Measurements from ENCODE around the gene DIP2B. TPM values are rescaled to one million over a fixed set of nuclear protein-coding genes. Genes with fewer than 3 reads are reported as not detected.

Gene DIP2B
- polyA plus RNA-seq, 1 donor from 2014 or later: 44.0 TPM

GRCh38 chr12:50517421-50518048, 12.8 kb downstream of the DIP2B start:
- no peaks in the 10 kb centered on the region for H3K9me2 ChIP-seq (ENCODE audit: insufficient read depth, low read length)
- H3K27ac ChIP-seq (ENCODE audit: low read length): no peak overlapping the region
- TF ChIP-seq MXI1 (conservative IDR thresholded peaks at IDR 0.05; ENCODE audit: poor library complexity, severe bottlenecking) (no peak), TAF1 (IDR thresholded peaks at IDR 0.05; ENCODE audit: low read depth) (no peak), SMC3 (conservative IDR thresholded peaks at IDR 0.05; ENCODE audit: poor library complexity) (no peak), EZH2 (IDR thresholded peaks at IDR 0.05; ENCODE audit: borderline replicate concordance, insufficient read depth, low read length, poor library complexity, severe bottlenecking) (no peak), REST (IDR thresholded peaks at IDR 0.05; ENCODE audit: borderline replicate concordance) (no peak), POLR2AphosphoS5 (IDR thresholded peaks at IDR 0.05) (no peak), EP300 (conservative IDR thresholded peaks at IDR 0.05; ENCODE audit: poor library complexity, severe bottlenecking) (no peak), RAD21 (conservative IDR thresholded peaks at IDR 0.05) (no peak)
- no peak overlapping the region for H3K4me2 ChIP-seq (ENCODE audit: low read length)
- H3K9ac ChIP-seq (ENCODE audit: low read length): no peak overlapping the region
- H3K27me3 ChIP-seq (ENCODE audit: insufficient read depth, low read depth, low read length): no peaks in the 10 kb centered on the region
- no peaks in the 10 kb centered on the region for H3K9me3 ChIP-seq (ENCODE audit: low read length)
- no peak overlapping the region for H3K4me3 ChIP-seq (ENCODE audit: low read length)
- no peak overlapping the region for H2AFZ ChIP-seq (ENCODE audit: low read depth, low read length)
- no peaks in the 10 kb centered on the region for H3K36me3 ChIP-seq (ENCODE audit: insufficient read depth, low read length)
- no peaks in the 10 kb centered on the region for H3F3A ChIP-seq (ENCODE audit: insufficient read depth, low read length, poor library complexity, severe bottlenecking)
- H4K20me1 ChIP-seq (ENCODE audit: insufficient read depth): no peaks in the 10 kb centered on the region
- H3K79me2 ChIP-seq (replicated peaks; ENCODE audit: insufficient read depth, low read length): peaks cover 62% of the 10 kb centered on the region

DNA sequence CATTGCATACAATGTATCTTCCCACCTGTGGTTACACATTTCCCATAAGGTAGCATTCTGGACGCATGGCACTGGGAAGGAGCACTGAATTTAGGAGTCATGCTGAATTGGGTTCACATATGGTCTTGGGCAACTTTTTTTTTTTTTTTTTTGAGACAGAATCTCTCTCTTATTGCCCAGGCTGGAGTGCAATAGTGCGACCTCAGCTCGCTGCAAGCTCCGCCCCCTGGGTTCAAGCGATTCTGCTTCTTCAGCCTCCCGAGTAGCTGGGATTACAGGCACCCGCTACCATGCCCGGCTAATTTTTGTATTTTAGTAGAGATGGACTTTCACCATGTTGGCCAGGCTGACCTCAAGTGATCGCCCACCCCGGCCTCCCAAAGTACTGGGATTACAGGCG, 13.3 kb downstream of the DIP2B start:
- Histone ChIP-seq H3K4me2 (ENCODE audit: low read length) (no peak overlapping the region), H3K9me3 (ENCODE audit: low read length) (no peaks in the 10 kb centered on the region), H3K9me2 (ENCODE audit: insufficient read depth, low read length) (no peaks in the 10 kb centered on the region), H4K20me1 (ENCODE audit: insufficient read depth) (no peaks in the 10 kb centered on the region), H3K36me3 (ENCODE audit: insufficient read depth, low read length) (no peaks in the 10 kb centered on the region), H3K27me3 (ENCODE audit: insufficient read depth, low read depth, low read length) (no peaks in the 10 kb centered on the region), H3F3A (ENCODE audit: insufficient read depth, low read length, poor library complexity, severe bottlenecking) (no peaks in the 10 kb centered on the region), H3K4me3 (ENCODE audit: low read length) (no peak overlapping the region), H2AFZ (ENCODE audit: low read depth, low read length) (no peak overlapping the region), H3K79me2 (replicated peaks; ENCODE audit: insufficient read depth, low read length) (peaks cover 67% of the 10 kb centered on the region), H3K27ac (ENCODE audit: low read length) (no peak overlapping the region), H3K9ac (ENCODE audit: low read length) (no peak overlapping the region)
- TF ChIP-seq REST (IDR thresholded peaks at IDR 0.05; ENCODE audit: borderline replicate concordance): no peak
- no peak for TF ChIP-seq TAF1 (IDR thresholded peaks at IDR 0.05; ENCODE audit: low read depth)
- TF ChIP-seq RAD21 (conservative IDR thresholded peaks at IDR 0.05): no peak
- TF ChIP-seq, protein P1, sequence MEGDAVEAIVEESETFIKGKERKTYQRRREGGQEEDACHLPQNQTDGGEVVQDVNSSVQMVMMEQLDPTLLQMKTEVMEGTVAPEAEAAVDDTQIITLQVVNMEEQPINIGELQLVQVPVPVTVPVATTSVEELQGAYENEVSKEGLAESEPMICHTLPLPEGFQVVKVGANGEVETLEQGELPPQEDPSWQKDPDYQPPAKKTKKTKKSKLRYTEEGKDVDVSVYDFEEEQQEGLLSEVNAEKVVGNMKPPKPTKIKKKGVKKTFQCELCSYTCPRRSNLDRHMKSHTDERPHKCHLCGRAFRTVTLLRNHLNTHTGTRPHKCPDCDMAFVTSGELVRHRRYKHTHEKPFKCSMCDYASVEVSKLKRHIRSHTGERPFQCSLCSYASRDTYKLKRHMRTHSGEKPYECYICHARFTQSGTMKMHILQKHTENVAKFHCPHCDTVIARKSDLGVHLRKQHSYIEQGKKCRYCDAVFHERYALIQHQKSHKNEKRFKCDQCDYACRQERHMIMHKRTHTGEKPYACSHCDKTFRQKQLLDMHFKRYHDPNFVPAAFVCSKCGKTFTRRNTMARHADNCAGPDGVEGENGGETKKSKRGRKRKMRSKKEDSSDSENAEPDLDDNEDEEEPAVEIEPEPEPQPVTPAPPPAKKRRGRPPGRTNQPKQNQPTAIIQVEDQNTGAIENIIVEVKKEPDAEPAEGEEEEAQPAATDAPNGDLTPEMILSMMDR (IDR thresholded peaks at IDR 0.05; ENCODE audit: poor library complexity, severe bottlenecking): no peak
- no peak for TF ChIP-seq MXI1 (conservative IDR thresholded peaks at IDR 0.05; ENCODE audit: poor library complexity, severe bottlenecking)
- no peak for TF ChIP-seq EP300 (conservative IDR thresholded peaks at IDR 0.05; ENCODE audit: poor library complexity, severe bottlenecking)
- no peak for TF ChIP-seq EZH2 (IDR thresholded peaks at IDR 0.05; ENCODE audit: borderline replicate concordance, insufficient read depth, low read length, poor library complexity, severe bottlenecking)
- TF ChIP-seq POLR2AphosphoS5 (IDR thresholded peaks at IDR 0.05): no peak
- TF ChIP-seq SMC3 (conservative IDR thresholded peaks at IDR 0.05; ENCODE audit: poor library complexity): no peak

Data from neural cell (in vitro differentiated cells).